HG03196 (cell line): ENCODE measurements around the gene ZFYVE9.
"Not testable (repeated sequence)": the region's sequence is repeated elsewhere in the genome, so short reads cannot be mapped to it uniquely, and the experiment has no call there.

Source experiments
- ATAC-seq: cut with Tn5 transposase; IDR thresholded peaks from one replicate; pipeline ENCODE4 v1.9.1; 2021; ENCODE audit not compliant: unreplicated experiment

ZFYVE9 gene

DNA sequence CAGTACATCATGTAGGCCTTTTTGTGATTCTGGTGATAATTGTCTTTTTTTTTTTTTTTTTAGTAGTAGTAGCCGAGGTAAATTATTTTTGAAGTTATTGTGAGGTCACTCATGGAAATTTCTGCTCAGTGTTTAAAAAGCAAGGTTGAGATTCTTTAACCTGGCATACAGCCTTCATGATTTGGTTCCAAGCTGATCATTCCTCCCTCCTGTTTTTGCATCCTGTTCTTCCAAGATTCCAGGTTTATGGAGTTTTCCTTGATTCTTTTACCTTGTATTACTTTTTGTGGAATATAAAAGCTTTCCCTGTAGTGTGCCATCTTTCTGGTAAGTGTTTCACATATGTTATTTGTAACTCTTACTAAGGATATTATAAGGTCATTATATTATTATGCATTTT is 9.1 kb downstream of the ZFYVE9 start:
- no peak for ATAC-seq

- no peak for ATAC-seq
Measured at GRCh38 chr1:52152572-52152971, 10.7 kb downstream of the ZFYVE9 start.

DNA sequence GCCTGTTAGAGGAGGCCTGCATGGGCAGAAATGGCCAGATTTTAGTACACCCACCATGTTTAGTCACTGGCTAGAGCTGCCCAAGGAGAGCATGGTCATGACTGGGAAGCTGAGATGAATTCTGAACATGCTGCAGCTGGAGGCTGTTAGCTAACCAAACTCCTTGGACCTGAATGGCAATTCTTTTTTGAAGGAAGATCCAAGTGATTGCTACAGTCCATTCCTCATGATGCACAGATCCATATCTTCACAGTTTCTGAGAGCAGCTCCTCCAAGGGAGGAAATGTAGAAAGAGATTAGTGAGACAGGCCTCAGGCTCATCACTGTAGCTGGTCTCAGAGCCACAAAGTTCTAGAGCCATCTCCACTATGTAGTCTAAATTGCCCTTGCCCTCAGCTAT is 11.1 kb downstream of the ZFYVE9 start:
- no peak for ATAC-seq

DNA sequence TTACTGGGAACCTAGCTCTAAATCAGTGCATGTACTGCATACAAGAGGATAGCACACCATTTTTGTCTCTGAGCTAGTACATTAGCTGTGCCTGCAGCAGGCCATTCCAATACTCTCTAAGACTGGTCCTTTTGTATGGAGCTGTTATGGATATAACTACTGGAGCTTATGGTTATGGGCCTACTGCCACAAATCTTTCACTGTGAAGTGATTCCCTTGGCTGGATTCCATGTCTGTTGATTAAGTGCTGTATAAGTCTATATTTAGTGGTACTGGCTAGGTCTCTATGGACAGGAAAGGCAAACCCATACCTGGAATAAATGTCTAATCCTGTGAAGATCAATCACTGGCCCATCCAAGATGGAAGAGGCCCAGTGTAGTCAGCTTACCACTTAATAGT is 12.0 kb downstream of the ZFYVE9 start:
- no peak for ATAC-seq

GRCh38 chr1:52156460-52156859 is 14.6 kb downstream of the ZFYVE9 start:
- ATAC-seq: no peak

DNA sequence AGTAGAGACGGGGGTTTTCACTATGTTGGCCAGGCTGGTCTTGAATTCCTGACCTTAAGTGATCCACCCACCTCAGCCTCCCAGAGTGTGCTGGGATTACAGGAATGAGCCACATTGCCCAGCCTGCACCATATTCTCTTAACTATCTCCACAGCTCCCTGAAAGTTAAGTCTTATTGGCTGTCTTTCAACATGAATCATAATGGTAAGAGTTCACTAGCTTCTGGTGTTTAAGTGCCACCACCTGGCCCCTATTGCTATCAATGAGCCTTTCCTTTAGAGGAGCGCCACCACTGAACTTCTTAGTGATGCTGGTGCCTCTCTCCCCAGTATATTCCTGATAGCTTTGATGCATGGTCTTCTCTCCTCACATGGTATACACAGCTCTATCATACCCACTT is 15.7 kb downstream of the ZFYVE9 start:
- ATAC-seq: no peak

DNA sequence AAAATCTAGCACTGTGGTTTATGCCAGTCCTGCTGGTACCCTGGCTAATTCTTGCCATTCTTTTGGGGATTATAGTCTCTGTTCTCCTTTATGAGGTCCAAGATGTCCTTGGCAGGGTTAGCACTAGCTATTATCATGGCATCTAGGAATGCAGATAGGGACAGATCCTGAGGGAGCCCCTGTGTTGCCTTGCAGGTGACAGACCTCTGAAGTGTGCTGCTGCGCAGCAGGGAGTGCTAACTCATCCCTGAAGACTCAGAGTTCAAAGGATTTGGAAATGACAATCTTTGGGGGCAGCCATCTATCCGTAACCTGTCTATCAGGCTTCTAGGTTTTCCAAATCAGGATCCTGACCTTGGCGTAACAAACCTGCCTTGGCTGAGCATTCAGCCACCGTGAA is 16.3 kb downstream of the ZFYVE9 start:
- ATAC-seq: no peak

DNA sequence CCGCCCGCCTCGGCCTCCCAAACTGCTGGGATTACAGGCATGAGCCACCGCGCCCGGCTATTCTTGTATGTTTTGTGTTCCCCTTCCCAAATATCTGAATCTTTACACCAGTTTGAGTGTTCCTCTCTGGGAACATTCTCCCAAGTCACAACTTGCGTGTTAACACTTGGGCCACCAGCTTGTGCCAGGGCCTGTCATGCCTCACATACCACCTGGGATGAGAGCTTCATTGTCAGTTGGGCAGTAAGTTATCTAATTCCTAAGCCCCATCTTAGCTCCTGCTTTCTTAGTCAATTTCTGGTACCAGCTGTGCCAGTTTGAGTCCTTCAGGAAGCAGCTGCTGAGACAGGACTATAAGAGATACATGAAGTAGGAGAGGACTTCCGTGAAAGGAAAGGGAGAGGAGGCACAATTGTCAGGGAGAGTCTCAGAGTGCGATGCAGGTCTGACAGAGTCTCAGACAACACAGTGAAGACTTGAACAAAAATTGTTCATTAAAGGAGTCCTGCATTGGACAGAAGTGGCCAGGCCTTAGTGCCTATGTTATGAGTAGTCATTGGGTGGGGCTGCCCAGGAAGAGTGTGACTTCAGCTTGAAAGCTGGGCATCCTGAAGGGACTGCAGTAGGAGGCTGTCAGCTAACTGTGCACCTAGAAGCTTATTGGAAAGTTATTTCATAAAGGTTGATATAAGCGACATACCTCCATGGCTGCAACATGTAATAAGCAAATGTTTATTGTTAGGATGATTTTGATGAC is 17.3 kb downstream of the ZFYVE9 start:
- ATAC-seq: no peak

GRCh38 chr1:52162947-52163346 is 21.1 kb downstream of the ZFYVE9 start:
- no peak for ATAC-seq

DNA sequence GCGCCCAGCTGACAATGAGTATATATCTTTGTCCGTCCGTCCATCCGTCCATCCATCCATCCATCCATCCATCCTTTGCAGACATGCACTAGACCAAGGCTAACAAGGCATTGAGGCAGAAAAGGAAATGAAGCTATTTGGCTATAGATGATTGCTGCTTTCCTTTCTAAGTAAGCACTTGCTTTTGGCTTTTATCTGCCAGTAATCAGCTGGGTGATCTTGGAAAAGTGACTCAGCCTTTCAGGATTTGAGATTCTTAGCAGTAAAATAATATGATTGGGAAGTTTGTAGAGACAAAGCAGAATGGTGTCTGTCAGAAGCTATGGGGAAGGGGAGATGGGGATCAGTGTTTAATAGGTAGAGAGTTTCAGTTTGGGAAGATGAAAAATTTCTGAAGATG is 22.7 kb downstream of the ZFYVE9 start:
- ATAC-seq: no peak

DNA sequence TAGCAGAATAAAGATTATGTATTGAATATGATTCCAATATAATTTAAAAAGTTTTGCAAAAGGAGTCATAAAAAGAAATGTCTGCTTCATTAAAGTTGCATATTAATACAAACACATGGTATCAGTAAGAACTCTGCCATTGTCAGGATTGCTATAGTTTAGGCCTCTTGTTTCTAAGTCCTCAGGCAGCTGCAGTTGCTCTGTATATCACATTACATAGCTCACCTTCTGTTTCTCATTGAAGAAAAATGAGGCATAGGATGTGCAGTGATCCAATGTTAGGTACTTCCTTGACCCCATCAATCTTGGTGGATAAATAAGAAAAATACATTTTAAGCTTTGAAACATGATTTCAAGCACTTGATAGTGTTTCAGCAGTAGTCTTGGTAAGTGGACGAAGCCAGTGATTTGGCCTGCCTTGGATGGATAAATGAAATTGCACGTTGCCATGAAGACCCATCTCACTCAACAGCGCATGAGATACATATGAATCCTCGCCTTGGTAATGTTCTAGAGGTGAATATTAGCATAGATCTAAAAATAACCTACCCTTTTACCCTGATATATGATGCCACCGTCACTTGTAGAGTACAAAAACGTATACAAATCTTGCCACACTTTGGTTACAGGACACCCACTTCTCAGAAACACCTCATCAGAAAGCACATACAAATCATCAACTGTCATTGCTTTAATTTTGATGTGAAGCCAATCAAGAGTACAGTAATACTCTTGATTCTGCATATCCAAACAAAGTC is 25.3 kb downstream of the ZFYVE9 start:
- ATAC-seq: no peak

GRCh38 chr1:52168373-52169080 is 26.6 kb downstream of the ZFYVE9 start:
- ATAC-seq: no peak

DNA sequence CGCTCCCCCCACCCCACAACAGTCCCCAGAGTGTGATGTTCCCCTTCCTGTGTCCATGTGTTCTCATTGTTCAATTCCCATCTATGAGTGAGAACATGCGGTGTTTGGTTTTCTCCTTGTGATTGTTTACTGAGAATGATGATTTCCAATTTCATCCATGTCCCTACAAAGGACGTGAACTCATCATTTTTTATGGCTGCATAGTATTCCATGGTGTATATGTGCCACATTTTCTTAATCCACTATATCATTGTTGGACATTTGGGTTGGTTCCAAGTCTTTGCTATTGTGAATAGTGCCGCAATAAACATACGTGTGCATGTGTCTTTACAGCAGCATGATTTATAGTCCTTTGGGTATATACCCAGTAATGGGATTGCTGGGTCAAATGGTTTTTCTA is 29.3 kb downstream of the ZFYVE9 start:
- ATAC-seq: not testable (repeated sequence)

- no peak for ATAC-seq
Measured at GRCh38 chr1:52179073-52179472, 37.2 kb downstream of the ZFYVE9 start.

DNA sequence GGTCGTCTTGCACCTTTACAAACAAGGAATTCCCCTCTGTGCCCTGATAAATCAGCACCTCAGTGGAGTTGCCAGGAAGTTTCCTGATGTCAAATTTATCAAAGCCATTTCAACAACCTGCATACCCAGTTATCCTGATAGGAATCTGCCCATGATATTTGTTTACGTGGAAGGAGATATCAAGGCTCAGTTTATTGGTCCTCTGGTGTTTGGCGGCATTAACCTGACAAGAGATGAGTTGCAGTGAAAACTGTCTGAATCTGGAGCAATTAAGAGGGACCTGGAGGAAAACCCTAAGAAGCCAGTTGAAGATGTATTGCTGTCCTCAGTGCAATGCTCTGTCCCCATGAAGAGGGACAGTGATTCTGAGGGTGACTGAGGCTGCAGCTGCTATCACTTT is 38.3 kb downstream of the ZFYVE9 start:
- no peak for ATAC-seq

DNA sequence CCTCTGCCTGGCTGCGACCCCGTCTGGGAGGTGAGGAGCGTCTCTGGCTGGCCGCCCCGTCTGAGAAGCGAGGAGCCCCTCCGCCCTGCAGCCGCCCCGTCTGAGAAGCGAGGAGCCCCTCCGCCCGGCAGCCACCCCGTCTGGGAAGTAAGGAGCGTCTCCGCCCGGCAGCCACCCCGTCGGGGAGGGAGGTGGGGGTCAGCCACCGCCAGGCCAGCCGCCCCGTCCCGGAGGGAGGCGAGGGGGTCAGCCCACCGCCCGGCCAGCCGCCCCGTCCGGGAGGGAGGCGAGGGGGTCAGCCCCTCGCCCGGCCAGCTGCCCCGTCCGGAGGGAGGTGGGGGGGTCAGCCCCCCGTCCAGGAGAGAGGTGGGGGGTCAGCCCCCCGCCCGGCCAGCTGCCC is 39.9 kb downstream of the ZFYVE9 start:
- not testable (repeated sequence) for ATAC-seq

GRCh38 chr1:52182328-52182727 is 40.4 kb downstream of the ZFYVE9 start:
- ATAC-seq: not testable (repeated sequence)

DNA sequence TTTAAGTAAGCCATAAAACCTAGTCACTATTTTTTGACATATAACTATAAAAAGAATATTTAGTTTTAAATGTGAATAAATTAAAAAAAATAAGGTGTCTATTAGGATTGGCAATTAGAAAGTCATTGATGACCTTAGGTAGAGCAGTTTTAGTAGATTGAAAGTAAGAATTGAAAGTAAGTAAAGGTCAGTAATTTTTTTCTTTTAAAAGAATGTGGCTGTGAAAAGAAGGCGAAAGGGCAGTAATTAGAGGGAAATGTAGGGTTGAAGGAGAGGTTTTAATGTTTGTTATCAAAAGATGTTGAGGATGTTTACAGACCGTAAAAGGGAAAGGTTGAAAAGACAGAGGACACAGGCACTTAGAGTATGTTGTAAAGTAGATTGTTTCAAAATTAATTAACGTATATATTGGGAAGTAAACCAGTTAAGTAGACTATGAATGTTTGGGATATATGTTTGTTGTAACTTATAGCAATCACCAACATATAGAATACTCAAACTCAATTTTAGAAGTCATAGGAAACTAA is 41.0 kb downstream of the ZFYVE9 start:
- no peak for ATAC-seq

GRCh38 chr1:52186449-52186848 is 44.6 kb downstream of the ZFYVE9 start:
- no peak for ATAC-seq

DNA sequence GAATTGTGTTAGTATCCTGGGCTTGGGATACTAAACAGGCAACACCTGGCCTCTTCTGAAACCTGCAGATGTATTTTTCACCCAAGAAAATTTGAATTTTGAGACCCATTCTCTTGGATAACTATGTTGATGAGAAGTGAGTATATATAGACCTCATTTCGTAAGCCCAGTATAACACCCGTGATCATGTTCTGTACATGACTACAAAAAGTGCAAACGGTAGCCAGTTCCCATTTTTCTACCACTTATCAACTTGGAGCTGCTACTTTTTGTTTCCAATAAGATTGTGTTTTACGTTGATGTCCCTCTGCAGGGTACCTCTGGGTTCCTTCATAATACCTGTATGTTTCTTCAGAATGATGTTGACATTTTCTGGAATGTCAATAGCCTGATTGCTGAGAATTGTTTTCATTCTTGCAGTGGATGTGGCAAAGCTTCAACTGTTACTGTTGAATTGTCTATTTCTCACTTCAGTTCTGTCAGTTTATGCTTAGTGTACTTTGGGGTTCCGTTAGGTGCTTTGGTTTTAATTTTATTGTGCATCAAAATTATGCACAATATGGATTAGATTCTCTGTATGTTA is 48.1 kb downstream of the ZFYVE9 start:
- ATAC-seq: no peak

GRCh38 chr1:52190500-52191252 is 48.8 kb downstream of the ZFYVE9 start:
- no peak for ATAC-seq
